ENCODE data around the gene SLC35E4. TPM values are rescaled to one million over a fixed set of nuclear protein-coding genes. Genes with fewer than 3 reads are reported as not detected.

Gene SLC35E4
- total and polyA plus RNA-seq, 9 of the 15 experiments (the other 6 are each of a cell fraction or from before 2014, with no cell fraction given), result 0.06 to 2.3 (median 0.86) TPM; not detected in 1

GRCh38 chr22:30695871-30696655 lies 60.5 kb downstream of the SLC35E4 start:
- TF ChIP-seq SRF (CRISPR knock-in tag; IDR thresholded peaks at IDR 0.05) (no peak), TAL1 (IDR thresholded peaks at IDR 0.05) (no peak), NR2C2 (CRISPR knock-in tag; IDR thresholded peaks at IDR 0.05) (no peak), NR2C2 (tag; IDR thresholded peaks at IDR 0.05) (no peak), SMARCB1 (IDR thresholded peaks at IDR 0.05; ENCODE audit: insufficient read length, low read depth) (no peak), ZNF76 (CRISPR knock-in tag; IDR thresholded peaks at IDR 0.05; ENCODE audit: borderline replicate concordance) (no peak), XRCC4 (IDR thresholded peaks at IDR 0.05; ENCODE audit: extremely low read depth, insufficient read depth, insufficient read length) (no peak), SREBF1 (IDR thresholded peaks at IDR 0.05; ENCODE audit: borderline replicate concordance, low read depth, low read length) (no peak), ZNF212 (CRISPR knock-in tag; IDR thresholded peaks at IDR 0.05) (no peak), CHD1 (IDR thresholded peaks at IDR 0.05; ENCODE audit: low read length) (no peak)
- TF ChIP-seq, protein P1, sequence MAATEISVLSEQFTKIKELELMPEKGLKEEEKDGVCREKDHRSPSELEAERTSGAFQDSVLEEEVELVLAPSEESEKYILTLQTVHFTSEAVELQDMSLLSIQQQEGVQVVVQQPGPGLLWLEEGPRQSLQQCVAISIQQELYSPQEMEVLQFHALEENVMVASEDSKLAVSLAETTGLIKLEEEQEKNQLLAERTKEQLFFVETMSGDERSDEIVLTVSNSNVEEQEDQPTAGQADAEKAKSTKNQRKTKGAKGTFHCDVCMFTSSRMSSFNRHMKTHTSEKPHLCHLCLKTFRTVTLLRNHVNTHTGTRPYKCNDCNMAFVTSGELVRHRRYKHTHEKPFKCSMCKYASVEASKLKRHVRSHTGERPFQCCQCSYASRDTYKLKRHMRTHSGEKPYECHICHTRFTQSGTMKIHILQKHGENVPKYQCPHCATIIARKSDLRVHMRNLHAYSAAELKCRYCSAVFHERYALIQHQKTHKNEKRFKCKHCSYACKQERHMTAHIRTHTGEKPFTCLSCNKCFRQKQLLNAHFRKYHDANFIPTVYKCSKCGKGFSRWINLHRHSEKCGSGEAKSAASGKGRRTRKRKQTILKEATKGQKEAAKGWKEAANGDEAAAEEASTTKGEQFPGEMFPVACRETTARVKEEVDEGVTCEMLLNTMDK (IDR thresholded peaks at IDR 0.05; ENCODE audit: borderline replicate concordance, insufficient read depth, low read depth, low read length, poor library complexity, severe bottlenecking), result no peak
- no peak for ATAC-seq
- Histone ChIP-seq H3K9me1 (ENCODE audit: control insufficient read depth, insufficient read depth, low read length) (no peaks in the 10 kb centered on the region), H3K27me3 (ENCODE audit: control insufficient read depth in 2 of 2, insufficient read depth in 2 of 2, low read length in 2 of 2) (no peaks in the 10 kb centered on the region), H3K9ac (ENCODE audit: insufficient read depth in 1 of 2, low read depth in 2 of 2, low read length in 2 of 2) (no peak overlapping the region), H3K4me1 (replicated peaks in 1 of 2; ENCODE audit: control insufficient read depth in 2 of 2, insufficient read depth in 2 of 2, low read length in 2 of 2) (peaks cover 8 to 24% of the 10 kb centered on the region in 2 experiments; a peak in 4 of 5 replicates), H4K20me1 (replicated peaks; ENCODE audit: control insufficient read depth, insufficient read depth, low read length) (no peaks in the 10 kb centered on the region), H3K9me3 (replicated peaks; ENCODE audit: control insufficient read depth, insufficient read depth, low read depth, low read length) (no peaks in the 10 kb centered on the region), H2AFZ (ENCODE audit: low read depth, low read length) (no peak overlapping the region), H3K79me2 (ENCODE audit: control insufficient read depth, insufficient read depth, low read length) (no peaks in the 10 kb centered on the region), H3K36me3 (ENCODE audit: control insufficient read depth, insufficient read depth, low read length) (no peaks in the 10 kb centered on the region), H3K27ac (ENCODE audit: extremely low read depth, low read depth, low read length) (no peak overlapping the region), H3K4me2 (ENCODE audit: insufficient read depth, low read length) (no peak overlapping the region), H3K4me3 (no peak overlapping the region)
- POLR2A ChIA-PET, result interaction anchor here (0.6 to 1.5 kb wide), 2 partner anchors 18 to 24 kb away, joined by 3 to 4 read pairs; no protein-coding TSS in a partner anchor
- CTCF ChIA-PET (ENCODE audit: low intra/inter-chr PET ratio), result no interaction called here
- intact Hi-C loops (cut with micrococcal nuclease), result no loop called here
- in situ Hi-C loops (cut with MboI), result no loop called here
- no TSS peak for BruUV-seq (replicated peaks)
- DNase-seq (ENCODE audit: extremely low read depth in 1 of 4, low spot score in 3 of 4), result no peak
- 59% methylated on average over 7 of the region's 7 CpGs for WGBS (ENCODE audit: insufficient coverage, low coverage, missing lambda C conversion rate)
- no peak for FAIRE-seq

Other genes with a start within 250 kb of the SLC35E4 start
Only the 7 nearest of the 11 such genes appear.
- not detected in 2 replicates for gene SEC14L4, start 130.1 kb upstream of the SLC35E4 start, total RNA-seq (2014; rRNA removed)
- gene SEC14L4, start 130.1 kb upstream of the SLC35E4 start, total RNA-seq (2014; rRNA removed; fragmentation: Illumina TruSeq; extraction: Trizol), result not detected in 2 replicates
- gene SEC14L4, start 130.1 kb upstream of the SLC35E4 start, total RNA-seq (2015; rRNA removed; fragmentation: Illumina TruSeq; extraction: Trizol), result not detected in 2 replicates
- gene SEC14L4, start 130.1 kb upstream of the SLC35E4 start, total RNA-seq (2021), result not detected in 2 replicates
- 0.03 TPM in 1 of 2 replicates, not detected in the other for gene SEC14L4, start 130.1 kb upstream of the SLC35E4 start, polyA plus RNA-seq (2011; rRNA removed)
- gene SEC14L4, start 130.1 kb upstream of the SLC35E4 start, polyA plus RNA-seq (2014; fragmentation: Illumina TruSeq; extraction: Trizol), result not detected in 2 replicates
- gene SEC14L4, start 130.1 kb upstream of the SLC35E4 start, polyA plus RNA-seq (2014; fragmentation: Nextera tagmentation; extraction: Ambion mirVana), result not detected
- 0.11 TPM in 1 of 2 replicates, not detected in the other for gene SEC14L4, start 130.1 kb upstream of the SLC35E4 start, polyA plus RNA-seq (2014; rRNA removed)
- gene SEC14L6, start 89.0 kb upstream of the SLC35E4 start, total RNA-seq (2014; rRNA removed), result 1.5 and 1.8 TPM in 2 replicates
- gene SEC14L6, start 89.0 kb upstream of the SLC35E4 start, total RNA-seq (2014; rRNA removed; fragmentation: Illumina TruSeq; extraction: Trizol), result 1.9 and 2.0 TPM in 2 replicates
- gene SEC14L6, start 89.0 kb upstream of the SLC35E4 start, total RNA-seq (2015; rRNA removed; fragmentation: Illumina TruSeq; extraction: Trizol), result 1.6 and 2.2 TPM in 2 replicates
- 1.6 and 2.6 TPM in 2 replicates for gene SEC14L6, start 89.0 kb upstream of the SLC35E4 start, total RNA-seq (2021)
- gene SEC14L6, start 89.0 kb upstream of the SLC35E4 start, polyA plus RNA-seq (2011; rRNA removed), result 5.0 and 6.1 TPM in 2 replicates
- gene SEC14L6, start 89.0 kb upstream of the SLC35E4 start, polyA plus RNA-seq (2014; fragmentation: Illumina TruSeq; extraction: Trizol), result 4.0 and 4.1 TPM in 2 replicates
- gene SEC14L6, start 89.0 kb upstream of the SLC35E4 start, polyA plus RNA-seq (2014; fragmentation: Nextera tagmentation; extraction: Ambion mirVana), result under 1 TPM; 0.29 to 0.39 TPM
- 1.7 and 2.3 TPM in 2 replicates for gene SEC14L6, start 89.0 kb upstream of the SLC35E4 start, polyA plus RNA-seq (2014; rRNA removed)
- 0.45 and 1.3 TPM in 2 replicates for gene GAL3ST1, start 61.1 kb upstream of the SLC35E4 start, total RNA-seq (2014; rRNA removed)
- gene GAL3ST1, start 61.1 kb upstream of the SLC35E4 start, total RNA-seq (2014; rRNA removed; fragmentation: Illumina TruSeq; extraction: Trizol), result 0.15 TPM in 1 of 2 replicates, not detected in the other
- gene GAL3ST1, start 61.1 kb upstream of the SLC35E4 start, total RNA-seq (2015; rRNA removed; fragmentation: Illumina TruSeq; extraction: Trizol), result 0.38 and 0.43 TPM in 2 replicates
- gene GAL3ST1, start 61.1 kb upstream of the SLC35E4 start, total RNA-seq (2021), result 1.5 and 1.6 TPM in 2 replicates
- 0.10 and 0.79 TPM in 2 replicates for gene GAL3ST1, start 61.1 kb upstream of the SLC35E4 start, polyA plus RNA-seq (2011; rRNA removed)
- gene GAL3ST1, start 61.1 kb upstream of the SLC35E4 start, polyA plus RNA-seq (2014; fragmentation: Illumina TruSeq; extraction: Trizol), result 0.22 and 0.72 TPM in 2 replicates
- gene GAL3ST1, start 61.1 kb upstream of the SLC35E4 start, polyA plus RNA-seq (2014; fragmentation: Nextera tagmentation; extraction: Ambion mirVana), result under 1 TPM in 1 of 2 experiments, not detected in 1; 0.03 TPM
- 0.80 and 1.9 TPM in 2 replicates for gene GAL3ST1, start 61.1 kb upstream of the SLC35E4 start, polyA plus RNA-seq (2014; rRNA removed)
- 154 and 158 TPM in 2 replicates for gene PES1, start 43.9 kb upstream of the SLC35E4 start, total RNA-seq (2014; rRNA removed)
- gene PES1, start 43.9 kb upstream of the SLC35E4 start, total RNA-seq (2014; rRNA removed; fragmentation: Illumina TruSeq; extraction: Trizol), result 83.0 and 89.9 TPM in 2 replicates
- gene PES1, start 43.9 kb upstream of the SLC35E4 start, total RNA-seq (2015; rRNA removed; fragmentation: Illumina TruSeq; extraction: Trizol), result 117 and 126 TPM in 2 replicates
- gene PES1, start 43.9 kb upstream of the SLC35E4 start, total RNA-seq (2021), result 136 and 151 TPM in 2 replicates
- 85.2 and 95.3 TPM in 2 replicates for gene PES1, start 43.9 kb upstream of the SLC35E4 start, polyA plus RNA-seq (2011; rRNA removed)
- gene PES1, start 43.9 kb upstream of the SLC35E4 start, polyA plus RNA-seq (2014; fragmentation: Illumina TruSeq; extraction: Trizol), result 117 and 127 TPM in 2 replicates
- gene PES1, start 43.9 kb upstream of the SLC35E4 start, polyA plus RNA-seq (2014; fragmentation: Nextera tagmentation; extraction: Ambion mirVana), result 1 to 10 TPM; 6.5 to 8.2 TPM
- gene PES1, start 43.9 kb upstream of the SLC35E4 start, polyA plus RNA-seq (2014; rRNA removed), result 83.8 and 94.3 TPM in 2 replicates
- gene TCN2, start 28.6 kb upstream of the SLC35E4 start, total RNA-seq (2014; rRNA removed), result 1.4 and 1.6 TPM in 2 replicates
- gene TCN2, start 28.6 kb upstream of the SLC35E4 start, total RNA-seq (2014; rRNA removed; fragmentation: Illumina TruSeq; extraction: Trizol), result 1.3 and 1.4 TPM in 2 replicates
- 1.9 and 2.1 TPM in 2 replicates for gene TCN2, start 28.6 kb upstream of the SLC35E4 start, total RNA-seq (2015; rRNA removed; fragmentation: Illumina TruSeq; extraction: Trizol)
- gene TCN2, start 28.6 kb upstream of the SLC35E4 start, total RNA-seq (2021), result 1.4 and 2.0 TPM in 2 replicates
- gene TCN2, start 28.6 kb upstream of the SLC35E4 start, polyA plus RNA-seq (2011; rRNA removed), result 1.2 and 1.7 TPM in 2 replicates
- 2.5 and 2.7 TPM in 2 replicates for gene TCN2, start 28.6 kb upstream of the SLC35E4 start, polyA plus RNA-seq (2014; fragmentation: Illumina TruSeq; extraction: Trizol)
- gene TCN2, start 28.6 kb upstream of the SLC35E4 start, polyA plus RNA-seq (2014; fragmentation: Nextera tagmentation; extraction: Ambion mirVana), result 1 to 10 TPM; 4.8 to 5.4 TPM
- gene TCN2, start 28.6 kb upstream of the SLC35E4 start, polyA plus RNA-seq (2014; rRNA removed), result 0.88 and 1.5 TPM in 2 replicates
- 1.00 and 2.4 TPM in 2 replicates for gene DUSP18, start 32.1 kb downstream of the SLC35E4 start, total RNA-seq (2014; rRNA removed)
- gene DUSP18, start 32.1 kb downstream of the SLC35E4 start, total RNA-seq (2014; rRNA removed; fragmentation: Illumina TruSeq; extraction: Trizol), result 1.3 and 1.5 TPM in 2 replicates
- gene DUSP18, start 32.1 kb downstream of the SLC35E4 start, total RNA-seq (2015; rRNA removed; fragmentation: Illumina TruSeq; extraction: Trizol), result 1.5 and 1.7 TPM in 2 replicates
- gene DUSP18, start 32.1 kb downstream of the SLC35E4 start, total RNA-seq (2021), result 2.0 and 2.6 TPM in 2 replicates
- 3.7 and 4.4 TPM in 2 replicates for gene DUSP18, start 32.1 kb downstream of the SLC35E4 start, polyA plus RNA-seq (2011; rRNA removed)
- gene DUSP18, start 32.1 kb downstream of the SLC35E4 start, polyA plus RNA-seq (2014; fragmentation: Illumina TruSeq; extraction: Trizol), result 1.7 and 2.0 TPM in 2 replicates
- 1 to 10 TPM; 1.1 to 1.3 TPM for gene DUSP18, start 32.1 kb downstream of the SLC35E4 start, polyA plus RNA-seq (2014; fragmentation: Nextera tagmentation; extraction: Ambion mirVana)
- 1.2 and 3.1 TPM in 2 replicates for gene DUSP18, start 32.1 kb downstream of the SLC35E4 start, polyA plus RNA-seq (2014; rRNA removed)
- gene OSBP2, start 59.1 kb downstream of the SLC35E4 start, total RNA-seq (2014; rRNA removed), result 24.1 and 27.4 TPM in 2 replicates
- gene OSBP2, start 59.1 kb downstream of the SLC35E4 start, total RNA-seq (2014; rRNA removed; fragmentation: Illumina TruSeq; extraction: Trizol), result 9.8 and 11.4 TPM in 2 replicates
- gene OSBP2, start 59.1 kb downstream of the SLC35E4 start, total RNA-seq (2015; rRNA removed; fragmentation: Illumina TruSeq; extraction: Trizol), result 13.5 and 14.5 TPM in 2 replicates
- 28.8 and 31.3 TPM in 2 replicates for gene OSBP2, start 59.1 kb downstream of the SLC35E4 start, total RNA-seq (2021)
- gene OSBP2, start 59.1 kb downstream of the SLC35E4 start, polyA plus RNA-seq (2011; rRNA removed), result 18.5 and 29.5 TPM in 2 replicates
- gene OSBP2, start 59.1 kb downstream of the SLC35E4 start, polyA plus RNA-seq (2014; fragmentation: Illumina TruSeq; extraction: Trizol), result 23.3 and 26.0 TPM in 2 replicates
- under 1 TPM; 0.52 to 0.55 TPM for gene OSBP2, start 59.1 kb downstream of the SLC35E4 start, polyA plus RNA-seq (2014; fragmentation: Nextera tagmentation; extraction: Ambion mirVana)
- 21.6 and 23.4 TPM in 2 replicates for gene OSBP2, start 59.1 kb downstream of the SLC35E4 start, polyA plus RNA-seq (2014; rRNA removed)